Karpas-422 (cell line): ENCODE data around the gene RAB1B. TPM values are rescaled to one million over a fixed set of nuclear protein-coding genes. Genes with fewer than 3 reads are reported as not detected.

Source experiments
- DNase-seq: peaks from one replicate; pipeline ENCODE4 v3.0.0-alpha.2; 2015
- H2AFZ ChIP-seq: fragments of 200-600 bp; sonication (generic); 2 replicates; pipeline ENCODE4 v1.6.1; 2014; ENCODE audit warnings: antibody characterized with exemption, low read length, mixed read lengths
- H3K27ac ChIP-seq: fragments of 200-600 bp; sonication (generic); 2 replicates; pipeline ENCODE4 v1.5.1; 2014; ENCODE audit warnings: mild to moderate bottlenecking, low read length, moderate library complexity
- H3K27me3 ChIP-seq: fragments of 200-600 bp; sonication (generic); 2 replicates; pipeline ENCODE4 v1.6.1; 2014; ENCODE audit warnings: low read length, mixed read lengths
- H3K36me3 ChIP-seq: fragments of 200-600 bp; sonication (generic); 2 replicates; pipeline ENCODE4 v1.6.1; 2014; ENCODE audit warnings: low read length, mixed read lengths; ENCODE audit not compliant: insufficient read depth
- H3K4me1 ChIP-seq: fragments of 200-600 bp; sonication (generic); 2 replicates; pipeline ENCODE4 v1.6.1; 2014; ENCODE audit warnings: mild to moderate bottlenecking, low read length, mixed read lengths
- H3K4me2 ChIP-seq: fragments of 200-600 bp; sonication (generic); 2 replicates; pipeline ENCODE4 v1.6.1; 2014; ENCODE audit warnings: low read length, low read depth, mild to moderate bottlenecking; ENCODE audit not compliant: poor library complexity, severe bottlenecking
- H3K4me3 ChIP-seq: fragments of 200-600 bp; sonication (generic); 2 replicates; pipeline ENCODE4 v1.5.1; 2014; ENCODE audit warnings: mild to moderate bottlenecking, antibody characterized with exemption, low read length, mixed read lengths
- H3K79me2 ChIP-seq: fragments of 200-600 bp; sonication (generic); 2 replicates; pipeline ENCODE4 v1.6.1; 2014; ENCODE audit warnings: mild to moderate bottlenecking, low read length, mixed read lengths
- H3K9ac ChIP-seq: fragments of 200-600 bp; sonication (generic); 2 replicates; pipeline ENCODE4 v1.6.0; 2014; ENCODE audit warnings: low read length
- H3K9me2 ChIP-seq: fragments of 200-600 bp; sonication (generic), shearing (Covaris generic); replicated peaks from 2 replicates; pipeline ENCODE4 v1.6.0; 2014; ENCODE audit warnings: mild to moderate bottlenecking, low read length, moderate library complexity; ENCODE audit not compliant: insufficient read depth
- H3K9me3 ChIP-seq: fragments of 300-700, 200-600 bp; sonication (generic); 2 replicates; pipeline ENCODE4 v1.6.1; 2014; ENCODE audit warnings: low read length, mixed read lengths
- H4K20me1 ChIP-seq: fragments of 200-600 bp; sonication (generic); 2 replicates; pipeline ENCODE4 v1.6.1; 2014; ENCODE audit warnings: mild to moderate bottlenecking, antibody characterized with exemption, low read length, low read depth; ENCODE audit not compliant: insufficient read depth
- total RNA-seq: library from RNA; depleted of rRNA; stranded (reverse); fragments of >200 nt; shearing (Covaris generic); gene quantifications from 2 replicates; pipeline ENCODE4 v1.2.3, GENCODE V29; 2014; ENCODE audit warnings: low replicate concordance

RAB1B gene
- total RNA-seq, 1 experiment from 2014 or later = 56.2 TPM

- H3K4me1 ChIP-seq = peaks cover 37% of the 10 kb centered on the region
- no peak overlapping the region for H3K4me2 ChIP-seq
- no peak overlapping the region for H3K4me3 ChIP-seq
- H3K79me2 ChIP-seq = peaks cover 3% of the 10 kb centered on the region; the same call in 1 of the 2 replicates
- H3K27me3 ChIP-seq = no peaks in the 10 kb centered on the region
- no peak overlapping the region for H3K27ac ChIP-seq
- H4K20me1 ChIP-seq = no peaks in the 10 kb centered on the region
- no peaks in the 10 kb centered on the region for H3K9me2 ChIP-seq
- no peaks in the 10 kb centered on the region for H3K9me3 ChIP-seq
- no peak overlapping the region for H2AFZ ChIP-seq
- DNase-seq = no peak
- H3K9ac ChIP-seq = no peak overlapping the region
- peaks cover 20% of the 10 kb centered on the region for H3K36me3 ChIP-seq
Measured at GRCh38 chr11:66224226-66224855, 44.1 kb upstream of the RAB1B start.

GRCh38 chr11:66225066-66225465 is 43.4 kb upstream of the RAB1B start:
- Histone ChIP-seq H3K27ac (no peak overlapping the region), H2AFZ (no peak overlapping the region), H3K27me3 (no peaks in the 10 kb centered on the region), H3K4me2 (no peak overlapping the region), H3K36me3 (peaks cover 20% of the 10 kb centered on the region), H3K9me3 (no peaks in the 10 kb centered on the region), H3K4me1 (peaks cover 37% of the 10 kb centered on the region), H3K9me2 (no peaks in the 10 kb centered on the region), H4K20me1 (no peaks in the 10 kb centered on the region), H3K4me3 (no peak overlapping the region), H3K9ac (no peak overlapping the region), H3K79me2 (peaks cover 3% of the 10 kb centered on the region; the same call in 1 of the 2 replicates)
- no peak for DNase-seq

GRCh38 chr11:66226101-66226500 is 42.3 kb upstream of the RAB1B start:
- Histone ChIP-seq H3K4me3 (no peak overlapping the region), H3K27me3 (no peaks in the 10 kb centered on the region), H4K20me1 (no peaks in the 10 kb centered on the region), H3K4me1 (peaks cover 37% of the 10 kb centered on the region), H3K9me3 (no peaks in the 10 kb centered on the region), H2AFZ (no peak overlapping the region), H3K36me3 (peaks cover 20% of the 10 kb centered on the region), H3K9ac (no peak overlapping the region), H3K27ac (peak overlapping the region; percentile 59; the same call in 1 of the 2 replicates), H3K4me2 (no peak overlapping the region), H3K9me2 (no peaks in the 10 kb centered on the region), H3K79me2 (peaks cover 3% of the 10 kb centered on the region; the same call in 1 of the 2 replicates)
- no peak for DNase-seq

GRCh38 chr11:66227700-66228099 is 40.7 kb upstream of the RAB1B start:
- H3K27ac ChIP-seq = peak overlapping the region; percentile 59
- H3K9ac ChIP-seq = no peak overlapping the region; the same call in 1 of the 2 replicates
- H3K4me2 ChIP-seq = peak overlapping the region; percentile 25
- no peak for DNase-seq
- peaks cover 20% of the 10 kb centered on the region for H3K36me3 ChIP-seq
- H3K9me2 ChIP-seq = no peaks in the 10 kb centered on the region
- H3K9me3 ChIP-seq = no peaks in the 10 kb centered on the region
- H3K79me2 ChIP-seq = peaks cover 3% of the 10 kb centered on the region; the same call in 1 of the 2 replicates
- H3K27me3 ChIP-seq = no peaks in the 10 kb centered on the region
- H3K4me3 ChIP-seq = 0 out of 2 replicates have a peak overlapping the region, but pooled peaks have one; percentile 5
- peaks cover 33% of the 10 kb centered on the region for H3K4me1 ChIP-seq
- no peak overlapping the region for H2AFZ ChIP-seq
- no peaks in the 10 kb centered on the region for H4K20me1 ChIP-seq

GRCh38 chr11:66228521-66228920 is 39.9 kb upstream of the RAB1B start:
- no peak for DNase-seq
- Histone ChIP-seq H3K4me1 (peaks cover 33% of the 10 kb centered on the region), H3K4me2 (no peak overlapping the region), H3K27me3 (no peaks in the 10 kb centered on the region), H3K79me2 (peaks cover 2% of the 10 kb centered on the region; the same call in 1 of the 2 replicates), H3K9me3 (no peaks in the 10 kb centered on the region), H4K20me1 (no peaks in the 10 kb centered on the region), H2AFZ (no peak overlapping the region), H3K27ac (peak overlapping the region; percentile 59; the same call in 1 of the 2 replicates), H3K9ac (no peak overlapping the region), H3K4me3 (no peak overlapping the region), H3K36me3 (peaks cover 18% of the 10 kb centered on the region), H3K9me2 (no peaks in the 10 kb centered on the region)

- peaks cover 4% of the 10 kb centered on the region; the same call in 1 of the 2 replicates for H3K36me3 ChIP-seq
- H3K27ac ChIP-seq = no peak overlapping the region
Measured at GRCh38 chr11:66230156-66230555, 38.3 kb upstream of the RAB1B start.

GRCh38 chr11:66230978-66231377 is 37.5 kb upstream of the RAB1B start:
- Histone ChIP-seq H3K4me2 (no peak overlapping the region), H3K27ac (no peak overlapping the region), H3K9me3 (no peaks in the 10 kb centered on the region), H3K9ac (no peak overlapping the region), H4K20me1 (no peaks in the 10 kb centered on the region), H3K9me2 (no peaks in the 10 kb centered on the region), H3K27me3 (no peaks in the 10 kb centered on the region), H2AFZ (no peak overlapping the region), H3K36me3 (no peaks in the 10 kb centered on the region; the same call in 1 of the 2 replicates), H3K4me3 (no peak overlapping the region), H3K79me2 (no peaks in the 10 kb centered on the region), H3K4me1 (peaks cover 29% of the 10 kb centered on the region)
- no peak for DNase-seq

More at GRCh38 chr11:66230156-66230555, 38.3 kb upstream of the RAB1B start:
- Histone ChIP-seq H3K9ac (no peak overlapping the region), H3K4me1 (peaks cover 33% of the 10 kb centered on the region), H2AFZ (no peak overlapping the region), H3K4me2 (no peak overlapping the region), H3K27me3 (no peaks in the 10 kb centered on the region), H3K79me2 (no peaks in the 10 kb centered on the region), H3K9me2 (no peaks in the 10 kb centered on the region), H4K20me1 (no peaks in the 10 kb centered on the region), H3K9me3 (no peaks in the 10 kb centered on the region), H3K4me3 (no peak overlapping the region)
- DNase-seq = no peak

GRCh38 chr11:66231561-66231960 is 36.9 kb upstream of the RAB1B start:
- H3K27ac ChIP-seq = no peak overlapping the region
- H3K9ac ChIP-seq = no peak overlapping the region
- H3K4me2 ChIP-seq = no peak overlapping the region
- no peak overlapping the region for H3K4me3 ChIP-seq
- H3K9me3 ChIP-seq = no peaks in the 10 kb centered on the region
- H3K79me2 ChIP-seq = no peaks in the 10 kb centered on the region
- H4K20me1 ChIP-seq = no peaks in the 10 kb centered on the region
- no peak overlapping the region for H2AFZ ChIP-seq
- no peaks in the 10 kb centered on the region; the same call in 1 of the 2 replicates for H3K36me3 ChIP-seq
- peaks cover 23% of the 10 kb centered on the region for H3K4me1 ChIP-seq
- DNase-seq = no peak
- H3K9me2 ChIP-seq = no peaks in the 10 kb centered on the region
- H3K27me3 ChIP-seq = no peaks in the 10 kb centered on the region
